Hematopoietic multipotent progenitor cell treated with erythropoietin and hydrocortisone succinate and interleukin-3 and kit ligand, for 15 days (in vitro differentiated cells): Measurements from ENCODE around the gene UTS2.

Source experiments
- DNase-seq: peaks from one replicate; pipeline ENCODE4 v3.0.0-alpha.2; 2015; ENCODE audit warnings: low spot score

The UTS2 gene

DNA sequence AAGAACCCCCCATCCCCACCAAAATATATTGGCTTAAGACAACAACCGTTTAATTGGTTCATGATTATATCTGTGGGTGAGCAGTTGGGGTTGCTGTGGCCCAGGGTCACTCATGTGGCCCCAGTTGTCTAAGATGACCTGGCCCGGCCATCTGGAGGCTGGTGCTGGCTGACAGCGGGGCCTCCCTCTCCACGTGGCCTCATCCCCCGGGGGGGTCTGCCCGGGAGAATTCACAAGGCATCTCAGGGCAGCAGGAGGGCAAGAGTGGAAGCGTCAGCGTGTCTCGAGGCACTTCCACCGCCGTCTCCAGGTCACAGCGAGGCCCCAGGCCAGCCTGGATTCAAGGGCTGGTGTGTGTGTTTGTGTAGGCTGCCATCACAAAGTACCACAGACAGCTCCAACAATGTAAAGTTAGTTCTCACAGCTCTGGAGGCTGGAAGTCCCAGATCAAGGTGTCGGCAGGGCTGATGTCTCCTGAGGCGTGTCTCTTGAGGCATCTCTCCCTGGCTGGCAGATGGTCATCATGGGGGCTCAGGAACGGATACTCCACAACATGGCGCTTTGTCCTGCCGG is 11.0 kb upstream of the UTS2 start:
- DNase-seq: no peak

DNA sequence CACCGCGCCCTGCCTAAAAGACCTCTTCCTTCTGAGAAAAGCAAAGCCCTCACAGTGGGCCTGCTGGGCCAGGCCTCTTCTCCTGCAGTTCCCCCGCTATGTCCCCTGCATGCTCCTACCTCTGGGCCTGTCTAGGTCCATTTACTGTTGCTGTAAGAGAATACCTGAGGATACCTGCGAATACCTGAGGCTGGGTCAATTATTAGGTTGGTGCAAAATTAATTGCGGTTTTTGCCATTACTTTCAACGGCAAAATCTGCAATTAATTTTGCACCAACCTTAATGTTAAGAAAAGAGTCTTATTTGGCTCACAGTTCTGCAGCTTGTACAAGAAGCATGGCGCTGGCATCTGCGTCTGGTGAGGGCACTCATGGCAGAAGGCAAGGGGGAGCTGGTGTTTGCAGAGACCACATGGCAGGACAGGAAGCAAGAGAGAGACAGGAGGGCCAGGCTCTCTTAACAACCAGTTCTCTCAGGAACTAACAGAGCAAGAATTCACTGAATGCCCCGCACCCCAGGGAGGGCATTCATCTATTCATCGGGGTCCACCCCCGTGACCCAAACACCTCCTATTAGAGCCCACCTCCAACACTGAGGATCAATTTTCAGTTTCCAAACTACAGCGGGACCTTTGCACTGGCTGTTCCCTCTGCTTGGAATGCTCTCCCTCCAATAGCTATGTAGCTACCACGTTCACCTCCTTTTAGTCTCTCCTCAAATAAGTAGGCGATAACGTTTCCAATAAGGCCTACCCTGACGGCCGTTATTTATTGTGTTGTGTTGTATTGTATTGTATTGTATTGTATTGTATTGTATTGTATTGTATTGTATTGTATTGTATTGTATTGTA is 9.6 kb upstream of the UTS2 start:
- DNase-seq: no peak

DNA sequence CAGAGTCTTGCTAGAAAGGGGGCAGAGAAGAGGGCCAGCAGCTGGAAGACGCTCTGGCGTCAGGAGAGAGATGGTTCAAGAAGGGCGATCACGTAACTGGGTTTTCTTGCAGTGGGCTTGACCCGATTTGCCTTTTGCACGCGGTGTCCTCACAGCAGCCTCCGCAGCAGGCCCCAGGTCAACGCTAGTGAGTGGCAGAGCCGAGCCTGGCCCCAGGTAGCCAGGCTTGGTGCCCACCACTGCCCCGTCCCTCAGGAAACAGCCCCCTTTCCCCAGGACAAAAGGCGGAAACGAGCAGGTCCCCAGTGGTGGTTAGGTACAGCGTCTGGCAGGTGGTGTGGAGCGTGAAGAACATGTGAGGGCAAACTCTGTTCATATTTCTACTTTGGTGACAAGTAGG is 8.6 kb upstream of the UTS2 start:
- DNase-seq: no peak

DNA sequence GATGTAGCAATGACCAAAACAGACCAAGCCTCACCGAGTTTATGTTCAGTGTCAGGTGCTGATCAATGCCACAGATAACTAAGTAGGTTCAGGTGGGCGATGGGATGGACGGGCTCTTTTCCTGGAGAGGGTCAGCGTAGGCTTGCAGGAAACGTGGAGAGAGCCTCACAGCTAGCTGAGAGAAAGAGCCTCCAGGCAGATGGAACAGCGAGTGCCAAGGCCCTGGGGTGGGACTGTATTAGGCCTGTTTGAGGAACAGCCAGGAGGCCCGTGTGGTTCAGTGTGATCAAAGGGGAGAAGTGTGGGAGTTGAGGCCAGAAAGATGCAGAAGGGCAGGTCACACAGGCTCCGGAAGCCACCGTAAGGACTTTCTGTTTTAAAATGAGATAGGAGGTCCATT is 7.3 kb upstream of the UTS2 start:
- DNase-seq: no peak

DNA sequence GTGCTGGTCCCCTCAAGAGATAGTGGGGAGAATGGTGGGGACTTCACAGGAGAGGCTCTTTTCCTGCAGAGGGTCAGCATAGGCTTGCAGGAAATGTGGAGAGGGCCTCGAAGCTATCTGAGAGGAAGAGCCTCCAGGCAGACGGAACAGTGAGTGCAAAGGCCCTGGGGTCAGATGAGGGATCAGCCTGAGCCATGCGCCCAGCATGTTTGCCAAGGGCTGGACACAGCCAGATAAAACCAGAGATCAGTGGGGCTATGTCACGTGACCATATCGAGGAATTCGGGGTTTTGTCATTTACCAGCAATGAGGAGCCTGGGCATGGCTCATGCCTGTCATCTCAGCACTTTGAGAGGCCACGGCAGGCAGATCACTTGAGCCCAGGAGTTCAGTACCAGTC is 6.5 kb upstream of the UTS2 start:
- no peak for DNase-seq

DNA sequence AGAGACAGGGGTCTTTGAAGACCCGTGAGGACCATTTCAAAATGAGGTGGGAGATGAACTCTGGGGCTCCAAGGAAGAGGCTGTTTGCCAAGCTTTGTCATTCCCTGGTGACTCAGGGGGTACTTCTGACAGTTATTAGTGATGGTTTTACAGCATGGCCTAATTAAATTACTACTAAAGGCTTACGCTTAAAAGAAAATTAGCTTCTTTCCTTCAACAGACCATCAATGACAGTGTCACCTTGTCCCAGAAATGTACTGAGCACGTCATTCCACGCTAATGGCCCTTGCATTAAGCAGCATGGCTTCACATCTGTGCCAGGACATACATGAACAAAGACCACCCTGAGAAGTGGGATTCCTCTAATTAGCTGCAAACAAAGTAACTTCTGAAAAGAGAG is 5.1 kb upstream of the UTS2 start:
- DNase-seq: no peak

DNA sequence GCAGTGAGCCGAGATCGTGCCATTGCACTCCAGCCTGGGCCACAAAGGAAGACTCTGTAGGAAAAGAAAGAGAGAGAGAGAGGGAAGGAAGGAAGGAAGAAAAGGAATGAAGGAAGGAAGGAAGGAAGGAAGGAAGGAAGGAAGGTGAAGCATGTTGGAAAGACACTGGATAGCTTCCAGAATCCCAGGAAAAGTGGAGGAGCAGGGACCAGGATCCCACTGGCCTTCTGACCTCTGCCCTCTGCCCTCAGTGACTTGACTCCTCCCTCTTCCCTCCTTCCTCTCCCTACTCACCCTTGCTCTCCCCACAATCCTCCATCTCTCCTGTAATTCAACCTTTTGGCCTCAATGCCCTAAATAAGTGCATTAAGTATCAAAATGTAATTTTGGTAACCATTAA is 4.1 kb upstream of the UTS2 start:
- no peak for DNase-seq

DNA sequence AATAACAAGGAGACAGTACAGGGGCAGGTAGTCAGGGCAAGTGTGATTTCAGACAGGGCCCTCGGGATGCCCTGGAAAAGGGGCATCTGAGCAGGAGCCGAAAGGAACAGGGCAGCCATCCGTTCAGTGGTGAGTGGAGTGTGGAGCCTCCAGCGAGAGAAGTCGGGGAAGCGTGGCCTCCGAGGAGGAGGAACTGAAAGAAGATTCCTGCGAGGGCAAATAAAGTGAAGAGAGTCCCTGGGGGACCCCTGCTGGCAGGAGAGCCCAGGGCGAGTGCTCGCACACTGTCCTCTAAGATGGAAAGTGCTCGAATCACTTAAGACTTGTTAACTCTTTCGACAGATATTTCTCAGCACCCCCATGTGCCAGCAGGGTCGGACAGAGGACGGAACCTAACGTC is 3.5 kb upstream of the UTS2 start:
- DNase-seq: no peak

DNA sequence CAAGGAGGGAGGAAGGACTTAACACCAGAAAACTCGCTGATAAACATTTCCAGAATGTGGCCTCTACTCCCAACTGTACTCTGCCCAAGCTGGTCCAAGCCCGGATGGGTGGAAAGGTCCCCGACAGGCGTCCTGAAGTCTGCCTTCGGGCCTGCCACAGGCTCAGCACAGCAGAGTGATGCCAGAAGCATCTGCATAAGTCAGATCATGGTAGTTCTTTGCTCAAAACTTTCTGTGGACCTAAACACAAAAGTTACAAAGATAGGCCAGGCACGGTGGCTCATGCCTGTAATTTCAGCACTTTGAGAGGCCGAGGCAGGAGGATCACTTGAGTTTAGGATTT is 790 bp upstream of the UTS2 start:
- DNase-seq: no peak

DNA sequence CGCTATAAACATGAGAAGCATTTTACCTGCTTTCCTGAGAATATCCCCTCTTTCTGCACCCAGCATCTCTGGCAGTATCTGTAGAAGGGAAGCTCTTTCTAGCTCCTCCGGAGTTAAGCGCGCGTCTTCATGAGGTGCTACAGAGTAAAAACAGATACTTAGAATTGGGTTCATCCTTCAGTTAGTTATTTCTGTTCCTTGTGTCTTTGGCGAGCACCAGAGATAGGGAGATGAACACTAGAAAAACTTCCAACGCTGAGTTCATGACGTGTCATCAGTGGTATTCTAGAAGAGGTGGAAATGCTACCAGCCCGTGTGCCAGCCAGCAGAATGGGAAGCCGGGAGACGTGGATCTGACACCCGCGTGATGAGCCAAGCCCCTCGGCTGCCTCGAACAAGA is 2.1 kb downstream of the UTS2 start:
- DNase-seq: no peak

DNA sequence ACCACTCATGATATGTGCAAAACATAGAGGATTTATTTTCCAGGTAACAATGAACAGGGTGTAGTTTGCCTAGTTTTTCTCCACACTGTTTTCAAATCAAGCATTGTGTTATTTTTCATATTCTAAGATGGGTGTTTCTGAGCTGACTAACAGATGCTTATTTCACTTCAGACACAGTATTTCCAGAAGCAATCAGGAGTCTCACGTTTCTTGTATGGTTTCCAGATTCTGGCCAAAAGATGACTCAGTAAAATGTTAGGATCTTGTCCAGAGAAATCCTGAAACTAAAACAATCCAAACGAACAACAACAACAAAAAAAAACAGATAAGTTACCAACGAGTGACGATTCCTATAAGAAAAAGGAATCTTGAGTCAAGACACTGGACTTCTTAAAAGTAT is 5.3 kb downstream of the UTS2 start:
- no peak for DNase-seq

DNA sequence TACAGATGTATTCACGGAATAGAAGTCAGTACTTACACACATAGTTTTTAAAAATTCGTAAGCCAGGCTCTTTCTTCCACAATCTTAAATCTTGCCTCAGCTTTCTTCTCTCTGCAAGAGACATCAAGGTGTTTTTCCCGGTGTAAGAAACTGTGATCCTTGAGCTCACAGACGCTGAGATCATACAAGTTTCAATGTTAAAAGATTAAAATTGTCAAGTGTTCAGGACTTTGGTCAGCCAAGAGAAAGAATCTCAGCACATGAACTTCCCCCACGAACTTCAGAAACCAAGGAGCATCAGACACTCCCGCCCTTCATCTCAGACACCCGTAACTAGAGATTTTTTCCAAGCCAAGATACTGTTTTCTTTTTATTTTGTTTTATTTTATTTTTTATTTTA is 6.2 kb downstream of the UTS2 start:
- no peak for DNase-seq

DNA sequence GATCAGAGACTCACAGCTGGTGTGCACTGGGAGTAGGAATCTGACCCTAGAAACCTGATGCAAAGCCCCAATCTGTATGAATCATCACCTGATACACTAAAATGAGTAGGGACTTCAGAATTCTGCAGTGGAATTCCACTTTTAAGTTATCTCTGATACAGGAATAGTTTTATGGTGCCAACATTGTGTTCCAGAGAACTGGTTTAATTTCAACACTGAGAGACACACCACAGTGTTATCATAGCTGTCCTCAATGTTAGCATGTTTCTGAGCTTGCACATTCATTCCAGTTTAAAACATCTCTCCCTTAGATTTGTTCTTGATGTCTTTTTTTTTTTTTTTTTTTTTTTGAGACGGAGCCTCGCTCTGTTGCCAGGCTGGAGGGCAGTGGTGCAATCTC is 7.1 kb downstream of the UTS2 start:
- DNase-seq: no peak

DNA sequence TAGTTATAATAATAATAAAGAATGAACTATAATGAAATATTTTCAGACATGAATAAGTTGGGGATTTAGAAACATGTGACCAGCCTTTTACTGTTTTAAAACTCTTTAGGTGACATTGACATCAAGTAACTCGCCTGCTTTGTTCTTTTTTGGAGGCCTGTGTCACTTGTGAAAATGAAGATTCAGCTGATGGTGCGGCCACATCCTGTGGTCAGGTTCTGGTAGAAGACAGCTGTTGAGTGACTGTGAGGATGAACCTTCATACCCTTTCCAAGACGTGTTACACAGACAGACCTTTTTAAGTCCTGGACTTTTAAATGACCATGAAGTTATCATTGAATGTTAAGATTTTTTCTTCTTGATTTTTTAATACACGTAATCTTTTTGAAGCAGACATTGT is 10.3 kb downstream of the UTS2 start:
- no peak for DNase-seq

DNA sequence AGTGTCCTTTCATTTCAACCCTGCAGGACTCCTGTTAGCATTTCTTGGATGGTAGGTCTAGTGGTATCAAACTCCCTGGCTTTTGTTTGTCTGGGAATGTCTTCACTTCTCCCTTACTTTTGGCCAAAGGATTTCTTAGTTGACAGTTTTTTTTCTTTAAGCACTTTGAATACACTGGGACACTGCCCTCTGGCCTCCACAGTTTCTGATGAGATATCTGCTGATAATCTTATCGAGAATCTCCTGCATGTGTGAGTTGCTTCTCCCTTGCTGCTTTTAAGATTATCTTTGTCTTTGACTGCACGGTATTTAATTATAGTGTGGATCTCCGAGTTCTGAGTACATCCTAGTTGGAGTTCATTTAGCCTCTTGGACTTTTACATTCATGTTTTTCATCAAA is 13.3 kb downstream of the UTS2 start:
- no peak for DNase-seq

DNA sequence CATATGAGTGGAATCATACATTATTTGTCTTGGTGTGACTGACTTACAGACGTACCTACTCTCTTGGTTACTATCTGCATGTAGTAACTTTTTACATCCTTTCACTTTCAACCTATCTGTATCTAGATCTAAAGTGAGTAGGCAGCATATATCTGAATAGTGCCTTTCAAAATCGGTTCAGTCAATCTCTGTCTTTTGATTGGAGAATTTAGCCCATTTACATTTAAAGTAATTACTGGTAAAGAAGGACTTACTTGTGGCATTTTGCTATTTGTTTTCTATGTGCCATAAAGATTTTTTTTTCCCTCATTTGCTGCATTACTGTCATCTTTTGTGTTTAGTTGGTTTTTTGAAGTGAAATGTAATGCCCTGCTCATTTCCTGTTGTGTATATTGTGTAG is 14.2 kb downstream of the UTS2 start:
- no peak for DNase-seq

DNA sequence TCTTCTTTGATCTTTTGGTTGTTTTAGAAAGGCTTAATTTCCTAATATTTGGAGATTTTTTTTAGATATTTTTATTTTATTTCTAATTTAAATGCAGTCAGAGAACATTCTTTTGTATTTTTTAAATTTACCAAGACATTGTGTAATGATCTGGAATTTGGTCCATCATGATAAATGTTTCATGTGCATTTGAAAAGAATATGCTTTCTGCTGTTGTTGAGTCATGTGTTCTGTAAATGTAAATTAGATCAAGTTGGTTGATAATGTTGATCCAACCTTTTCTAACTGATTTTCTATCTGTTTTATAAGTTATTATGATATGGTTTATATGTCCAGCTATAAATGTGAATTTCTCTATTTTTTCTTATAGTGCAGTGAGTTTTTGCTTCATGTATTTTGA is 19.8 kb downstream of the UTS2 start:
- DNase-seq: no peak

DNA sequence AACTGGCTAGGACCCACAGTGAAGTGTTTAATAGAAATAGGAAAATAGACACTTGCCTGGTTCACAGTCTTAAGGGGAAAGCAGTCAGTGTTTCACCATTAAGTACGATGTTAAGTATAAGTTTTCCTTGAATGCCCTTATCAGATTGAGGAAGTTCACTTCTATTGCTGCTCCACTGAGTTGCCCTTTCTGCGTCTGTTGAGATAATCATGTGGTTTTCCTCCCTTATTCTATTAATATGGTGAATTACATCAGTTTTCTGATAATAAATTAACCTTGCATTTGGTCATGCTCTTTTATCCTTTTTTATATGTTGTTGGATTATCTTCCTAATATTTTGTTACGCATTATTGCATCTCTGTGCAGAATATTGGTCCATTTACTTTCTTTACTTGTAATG is 21.4 kb downstream of the UTS2 start:
- no peak for DNase-seq

DNA sequence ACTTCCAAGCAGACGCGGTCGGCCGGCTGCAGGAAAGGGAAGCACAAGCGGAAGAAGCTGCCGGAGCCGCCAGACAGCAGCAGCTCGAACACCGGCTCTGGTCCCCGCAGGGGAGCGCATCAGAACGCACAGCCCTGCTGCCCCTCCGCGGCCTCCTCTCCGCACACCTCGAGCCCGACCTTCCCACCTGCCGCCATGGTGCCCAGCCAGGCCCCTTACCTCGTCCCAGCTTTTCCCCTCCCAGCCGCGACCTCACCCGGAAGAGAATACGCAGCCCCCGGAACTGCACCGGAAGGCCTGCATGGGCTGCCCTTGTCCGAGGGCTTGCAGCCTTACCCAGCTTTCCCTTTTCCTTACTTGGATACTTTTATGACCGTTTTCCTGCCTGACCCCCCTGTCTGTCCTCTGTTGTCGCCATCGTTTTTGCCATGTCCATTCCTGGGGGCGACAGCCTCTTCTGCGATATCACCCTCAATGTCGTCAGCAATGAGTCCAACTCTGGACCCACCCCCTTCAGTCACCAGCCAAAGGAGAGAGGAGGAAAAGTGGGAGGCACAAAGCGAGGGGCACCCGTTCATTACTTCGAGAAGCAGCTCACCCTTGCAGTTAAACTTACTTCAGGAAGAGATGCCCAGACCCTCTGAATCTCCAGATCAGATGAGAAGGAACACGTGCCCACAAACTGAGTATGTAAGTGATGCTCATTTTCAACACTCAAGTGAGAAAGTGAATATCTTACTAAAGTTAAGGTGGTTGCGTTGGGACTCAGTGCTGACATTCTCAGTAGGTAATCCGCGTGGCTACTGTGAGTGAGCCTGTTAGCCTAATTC is 25.5 kb downstream of the UTS2 start:
- DNase-seq: peak; percentile 24

DNA sequence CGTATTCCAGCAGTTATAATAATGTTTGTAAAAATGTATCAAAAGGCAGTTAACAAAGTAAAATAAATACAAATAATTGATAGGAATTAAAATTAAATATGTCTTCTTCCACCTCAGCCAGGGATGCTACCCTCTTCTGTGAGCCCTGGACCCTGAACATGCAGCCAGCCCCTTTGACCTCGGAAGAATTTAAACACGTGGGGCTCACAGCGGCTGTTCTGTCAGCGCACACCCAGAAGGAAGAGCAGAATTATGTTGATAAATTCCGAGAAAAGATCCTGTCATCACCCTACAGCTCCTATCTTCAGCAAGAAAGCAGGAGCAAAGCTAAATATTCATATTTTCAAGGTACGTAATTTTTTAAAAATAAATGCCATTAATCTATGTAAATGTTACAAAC is 26.5 kb downstream of the UTS2 start:
- no peak for DNase-seq

DNA sequence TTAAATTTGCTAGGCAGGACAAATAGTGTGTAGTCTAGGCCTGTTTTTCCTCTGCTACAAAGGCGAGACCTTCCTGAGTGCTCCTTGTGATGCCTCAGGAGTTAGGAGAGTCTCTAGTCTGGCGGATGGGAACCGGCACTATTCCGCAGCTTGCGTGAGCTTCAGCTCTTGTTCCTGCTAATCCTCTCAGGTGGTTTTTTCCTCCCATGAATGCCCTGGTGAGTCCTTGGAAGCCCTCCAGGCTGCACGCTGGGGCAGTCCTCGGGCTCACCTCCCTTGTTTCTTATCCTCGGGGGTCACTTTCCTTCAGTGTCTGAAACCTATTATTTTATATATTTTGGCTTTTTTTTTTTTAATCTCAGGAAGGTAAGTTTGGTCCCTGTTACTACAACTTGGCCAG is 28.2 kb downstream of the UTS2 start:
- no peak for DNase-seq

DNA sequence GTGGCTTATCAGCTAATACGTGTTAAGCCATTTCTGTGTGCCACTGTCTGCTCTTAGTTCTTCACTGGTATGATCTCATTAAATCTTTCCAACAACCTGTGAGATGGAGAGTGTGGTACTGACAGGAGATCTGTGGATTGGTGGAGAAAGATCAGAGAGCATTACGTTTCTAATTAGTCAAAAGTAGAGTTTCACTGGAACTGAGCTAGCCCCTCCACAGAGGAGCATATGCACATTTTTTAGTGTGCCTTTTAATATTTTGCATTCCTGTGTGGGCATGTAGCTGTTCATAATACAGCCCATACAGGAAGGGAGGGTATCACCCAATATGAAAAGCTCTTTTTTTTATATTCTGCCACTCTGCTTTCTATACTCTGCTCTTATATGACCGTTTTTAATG is 31.6 kb downstream of the UTS2 start:
- DNase-seq: no peak

DNA sequence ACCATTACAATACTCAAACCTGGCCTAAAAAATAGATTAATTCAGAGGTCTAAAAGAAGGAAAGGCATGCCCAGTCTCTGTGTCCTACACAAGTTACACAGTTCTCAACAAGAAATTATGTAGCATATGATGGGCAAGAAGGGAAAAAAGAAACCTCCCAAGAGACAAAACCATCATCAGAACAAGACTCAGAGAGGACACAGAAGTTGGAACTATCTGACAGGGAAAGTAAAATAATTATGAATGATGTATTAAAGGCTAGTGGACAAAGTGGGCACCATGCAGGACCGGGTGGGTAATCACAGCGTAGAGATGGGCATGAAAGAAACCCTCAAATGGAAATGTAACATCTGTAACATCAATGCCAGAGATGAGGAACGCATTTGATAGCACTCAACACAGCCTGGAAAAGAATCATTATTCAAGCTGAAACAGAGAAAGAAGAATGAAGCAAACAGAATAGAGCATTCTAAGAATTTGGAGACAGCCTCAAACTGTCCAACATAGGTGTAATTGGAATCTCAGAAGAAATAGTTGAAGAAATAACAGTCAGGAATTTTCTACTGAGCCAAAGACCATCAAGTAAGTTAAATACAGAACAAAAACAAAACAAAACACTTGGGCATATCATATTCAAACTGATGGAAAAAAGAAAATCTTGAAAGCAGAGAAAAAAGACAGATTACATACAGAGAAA is 39.0 kb downstream of the UTS2 start:
- no peak for DNase-seq
